ENCODE results near the gene CSRP1.
"Not testable (repeated sequence)": the region's sequence is repeated elsewhere in the genome, so short reads cannot be mapped to it uniquely, and the experiment has no call there.

The CSRP1 gene

DNA sequence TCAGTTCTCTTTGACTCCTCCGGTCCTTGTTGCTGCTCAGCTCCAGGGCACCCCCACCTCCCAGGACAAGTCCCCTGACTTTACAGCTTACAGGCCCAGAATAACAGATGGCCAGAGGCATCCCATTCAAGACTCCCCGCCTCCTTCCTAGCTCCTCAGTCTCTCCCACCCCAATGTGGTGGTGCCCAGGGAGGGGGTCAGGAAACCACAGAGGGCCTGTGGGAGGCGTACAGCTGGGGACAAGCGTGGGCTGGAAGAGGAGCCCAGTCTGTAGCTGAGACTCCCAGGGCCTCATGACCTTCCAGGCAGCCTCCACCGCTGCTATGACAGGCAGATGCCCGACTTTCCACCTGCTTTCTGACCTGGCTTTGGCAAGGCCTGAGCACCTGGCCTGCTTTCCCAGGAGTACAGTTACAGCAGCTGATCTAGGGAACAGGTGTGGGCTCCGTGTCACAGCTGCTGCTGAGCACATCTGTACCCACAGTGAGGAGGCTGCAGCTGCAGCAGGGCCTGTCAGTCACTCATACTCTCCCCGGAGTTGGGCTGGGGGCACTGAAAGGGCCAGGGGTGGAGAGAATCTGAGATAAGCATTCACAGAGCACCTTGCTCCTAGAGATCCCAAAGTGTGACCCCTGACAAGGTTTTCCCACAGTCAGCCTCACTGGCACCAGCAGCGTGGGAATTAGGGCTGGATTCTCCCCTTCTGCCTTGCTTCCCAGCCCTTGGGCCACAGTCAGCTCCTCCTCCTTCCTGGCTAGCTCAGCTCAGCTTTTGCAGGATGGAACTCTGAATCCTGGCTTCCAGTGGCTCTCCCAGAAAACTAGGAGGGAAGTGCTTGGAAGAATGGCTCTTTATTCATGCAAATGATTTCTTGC is 24.9 kb upstream of the CSRP1 start:
- TF ChIP-seq, protein P1, sequence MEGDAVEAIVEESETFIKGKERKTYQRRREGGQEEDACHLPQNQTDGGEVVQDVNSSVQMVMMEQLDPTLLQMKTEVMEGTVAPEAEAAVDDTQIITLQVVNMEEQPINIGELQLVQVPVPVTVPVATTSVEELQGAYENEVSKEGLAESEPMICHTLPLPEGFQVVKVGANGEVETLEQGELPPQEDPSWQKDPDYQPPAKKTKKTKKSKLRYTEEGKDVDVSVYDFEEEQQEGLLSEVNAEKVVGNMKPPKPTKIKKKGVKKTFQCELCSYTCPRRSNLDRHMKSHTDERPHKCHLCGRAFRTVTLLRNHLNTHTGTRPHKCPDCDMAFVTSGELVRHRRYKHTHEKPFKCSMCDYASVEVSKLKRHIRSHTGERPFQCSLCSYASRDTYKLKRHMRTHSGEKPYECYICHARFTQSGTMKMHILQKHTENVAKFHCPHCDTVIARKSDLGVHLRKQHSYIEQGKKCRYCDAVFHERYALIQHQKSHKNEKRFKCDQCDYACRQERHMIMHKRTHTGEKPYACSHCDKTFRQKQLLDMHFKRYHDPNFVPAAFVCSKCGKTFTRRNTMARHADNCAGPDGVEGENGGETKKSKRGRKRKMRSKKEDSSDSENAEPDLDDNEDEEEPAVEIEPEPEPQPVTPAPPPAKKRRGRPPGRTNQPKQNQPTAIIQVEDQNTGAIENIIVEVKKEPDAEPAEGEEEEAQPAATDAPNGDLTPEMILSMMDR (conservative IDR thresholded peaks at IDR 0.05; ENCODE audit: low read depth, low read length), result no peak
- no peak overlapping the region for H3K4me3 ChIP-seq (ENCODE audit: low read depth, low read length)
- no peak for DNase-seq (ENCODE audit: low read depth)

DNA sequence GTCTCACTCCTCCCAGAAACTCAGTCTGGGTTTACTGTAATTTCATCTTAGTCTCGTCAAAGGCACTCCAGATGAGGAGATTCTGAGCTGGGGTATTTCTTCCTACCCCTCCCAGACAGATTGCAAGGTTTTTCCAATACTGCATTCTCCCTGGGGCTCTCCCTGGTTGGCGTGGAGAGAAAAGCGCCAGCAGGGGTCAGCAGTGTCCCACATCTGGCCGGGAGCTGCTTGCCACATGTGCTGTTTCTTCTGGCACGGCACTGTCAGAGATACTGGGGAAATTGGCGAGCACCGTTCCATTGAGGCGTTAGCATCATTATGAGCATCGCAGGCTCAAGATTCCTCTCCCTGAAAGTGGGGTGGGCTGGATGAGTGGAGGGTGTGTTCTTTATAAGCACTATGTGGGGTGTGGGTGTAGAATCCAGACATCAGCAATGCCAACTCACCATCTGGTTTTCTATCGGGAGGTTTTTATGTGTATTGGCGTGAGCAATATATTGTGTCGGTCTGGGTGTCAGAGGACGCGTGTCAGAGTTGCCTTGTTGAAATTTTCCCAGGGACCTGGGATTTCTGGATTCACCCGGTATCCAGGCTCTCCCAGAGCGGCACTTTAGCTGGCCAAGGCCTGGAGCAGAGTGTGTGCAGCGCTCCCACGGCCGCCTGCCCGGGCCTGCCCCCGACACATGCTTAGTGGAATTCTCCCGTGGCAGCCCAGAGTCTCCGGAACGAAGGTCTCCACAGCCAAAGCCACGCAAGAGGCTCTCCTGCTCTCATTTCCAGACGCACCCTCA is 24.0 kb upstream of the CSRP1 start:
- peak; percentile 91 for DNase-seq (ENCODE audit: low read depth)
- TF ChIP-seq, protein P1 (conservative IDR thresholded peaks at IDR 0.05; ENCODE audit: low read depth, low read length), result peak; percentile 90
- H3K4me3 ChIP-seq (ENCODE audit: low read depth, low read length), result no peak overlapping the region

DNA sequence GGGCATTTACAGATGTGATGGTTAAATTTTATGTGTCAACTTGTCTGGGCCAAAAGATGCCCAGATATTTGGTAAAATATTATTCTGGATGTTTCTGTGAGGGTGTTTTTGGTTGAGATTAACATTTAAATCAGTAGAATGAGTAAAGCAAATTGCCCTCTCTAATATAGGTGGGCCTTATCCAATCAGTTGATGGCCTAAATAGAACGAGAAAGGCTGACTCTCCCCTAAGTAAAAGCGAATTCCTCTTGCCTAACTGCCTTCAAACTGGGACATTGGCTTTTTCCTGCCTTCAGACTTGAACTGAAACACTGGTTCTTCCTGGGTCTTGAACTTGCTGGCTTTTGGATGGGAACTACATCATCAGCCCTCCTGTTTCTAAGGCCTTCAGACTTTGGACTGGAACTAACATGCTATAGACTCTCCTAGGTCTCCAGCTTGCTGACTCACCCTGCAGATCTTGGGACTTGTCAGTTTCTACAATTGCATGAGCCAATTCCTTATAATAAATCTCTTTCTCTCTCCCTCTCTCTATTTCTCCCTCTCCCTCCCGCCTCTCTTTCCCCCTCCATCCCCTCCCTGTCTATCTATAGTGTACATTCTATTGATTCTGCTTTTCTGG is 21.8 kb upstream of the CSRP1 start:
- H3K4me3 ChIP-seq (ENCODE audit: low read depth, low read length), result no peak overlapping the region
- DNase-seq (ENCODE audit: low read depth), result peak; percentile 58
- TF ChIP-seq, protein P1 (conservative IDR thresholded peaks at IDR 0.05; ENCODE audit: low read depth, low read length), result no peak

DNA sequence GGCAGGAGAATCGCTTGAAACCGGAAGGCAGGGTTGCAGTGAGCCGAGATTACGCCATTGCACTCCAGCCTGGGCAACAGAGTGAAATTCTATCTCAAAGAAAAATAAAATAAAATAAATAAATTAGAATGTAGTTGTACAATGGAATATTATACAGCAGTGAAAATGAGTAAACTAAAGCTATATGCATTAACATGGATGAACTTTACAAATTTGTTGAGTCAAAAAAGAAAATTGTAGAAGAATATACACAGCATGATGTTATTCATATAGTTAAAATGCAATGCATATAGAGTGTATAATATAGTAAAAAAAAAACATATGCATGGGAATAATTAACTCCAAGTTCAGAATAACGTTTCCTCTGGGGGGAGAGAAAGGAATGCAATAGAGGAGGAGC is 21.0 kb upstream of the CSRP1 start:
- DNase-seq (ENCODE audit: low read depth), result no peak
- TF ChIP-seq, protein P1 (conservative IDR thresholded peaks at IDR 0.05; ENCODE audit: low read depth, low read length), result no peak
- no peak overlapping the region for H3K4me3 ChIP-seq (ENCODE audit: low read depth, low read length)

DNA sequence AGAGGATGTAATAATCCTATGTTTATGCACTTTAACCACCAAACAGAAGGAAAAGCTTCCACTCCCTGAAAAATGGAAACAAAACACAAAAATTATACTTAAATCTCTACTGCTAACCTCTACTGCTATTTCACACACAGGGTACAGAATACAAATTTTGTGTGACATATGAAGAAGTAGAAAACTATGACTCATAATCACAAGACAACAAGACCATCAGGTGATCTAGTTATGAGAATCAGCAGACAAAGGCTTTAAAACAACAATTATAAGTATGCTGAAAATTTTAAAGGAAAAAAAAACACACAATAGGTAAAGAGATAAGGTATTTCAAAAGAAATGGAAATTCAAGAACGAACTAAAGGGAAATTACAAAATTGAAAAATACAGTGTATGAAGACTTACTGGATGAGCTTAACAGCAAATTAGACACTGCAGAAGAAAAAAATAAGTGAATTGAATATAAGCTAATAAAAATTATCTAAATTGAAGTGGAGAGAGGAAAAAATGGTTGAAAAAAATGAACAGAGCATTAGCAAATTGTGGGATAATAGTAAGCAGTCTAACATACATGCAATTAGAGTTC is 18.4 kb upstream of the CSRP1 start:
- DNase-seq (ENCODE audit: low read depth), result no peak
- TF ChIP-seq, protein P1 (conservative IDR thresholded peaks at IDR 0.05; ENCODE audit: low read depth, low read length), result no peak
- no peak overlapping the region for H3K4me3 ChIP-seq (ENCODE audit: low read depth, low read length)

DNA sequence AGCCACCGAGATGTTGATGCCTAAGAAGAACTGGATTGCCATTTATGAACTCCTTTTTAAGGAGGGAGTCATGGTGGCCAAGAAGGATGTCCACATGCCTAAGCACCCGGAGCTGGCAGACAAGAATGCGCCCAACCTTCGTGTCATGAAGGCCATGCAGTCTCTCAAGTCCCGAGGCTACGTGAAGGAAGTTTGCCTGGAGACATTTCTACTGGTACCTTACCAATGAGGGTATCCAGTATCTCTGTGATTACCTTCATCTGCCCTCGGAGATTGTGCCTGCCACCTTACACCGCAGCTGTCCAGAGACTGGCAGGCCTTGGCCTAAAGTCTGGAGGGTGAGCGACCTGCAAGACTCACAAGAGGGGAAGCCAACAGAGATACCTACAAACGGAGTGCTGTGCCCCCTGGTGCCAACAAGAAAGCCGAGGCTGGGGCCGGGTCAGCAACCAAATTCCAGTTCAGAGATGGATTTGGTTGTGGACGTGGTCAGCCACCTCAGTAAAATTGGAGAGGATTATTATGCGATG is 13.2 kb upstream of the CSRP1 start:
- not testable (repeated sequence) for DNase-seq (ENCODE audit: low read depth); H3K4me3 ChIP-seq (ENCODE audit: low read depth, low read length)

DNA sequence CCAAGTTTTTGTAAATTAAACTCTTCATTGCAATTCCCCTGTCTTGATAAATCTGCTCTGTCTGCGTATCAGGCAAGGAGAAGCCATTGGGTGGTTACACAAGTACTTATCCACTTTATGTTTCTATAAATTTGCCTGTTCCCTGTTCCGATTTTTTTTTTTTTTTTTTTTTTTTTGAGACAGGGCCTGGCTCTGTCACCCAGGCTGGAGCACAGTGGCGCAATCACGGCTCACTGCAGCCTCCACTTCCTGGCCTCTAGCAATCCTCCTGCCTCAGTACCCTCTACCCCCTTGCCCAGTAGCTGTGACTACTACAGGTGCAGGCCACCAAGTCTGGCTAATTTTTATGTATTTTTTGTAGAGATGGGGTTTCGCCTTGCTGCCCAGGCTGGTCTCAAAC is 11.1 kb upstream of the CSRP1 start:
- no peak overlapping the region for H3K4me3 ChIP-seq (ENCODE audit: low read depth, low read length)
- DNase-seq (ENCODE audit: low read depth), result no peak
- TF ChIP-seq, protein P1 (conservative IDR thresholded peaks at IDR 0.05; ENCODE audit: low read depth, low read length), result no peak

All from choroid plexus epithelial cell (primary cell).